ENCODE results near the gene SULT6B1.
"Not testable (repeated sequence)": the region's sequence is repeated elsewhere in the genome, so short reads cannot be mapped to it uniquely, and the experiment has no call there.

The SULT6B1 gene, protein sequence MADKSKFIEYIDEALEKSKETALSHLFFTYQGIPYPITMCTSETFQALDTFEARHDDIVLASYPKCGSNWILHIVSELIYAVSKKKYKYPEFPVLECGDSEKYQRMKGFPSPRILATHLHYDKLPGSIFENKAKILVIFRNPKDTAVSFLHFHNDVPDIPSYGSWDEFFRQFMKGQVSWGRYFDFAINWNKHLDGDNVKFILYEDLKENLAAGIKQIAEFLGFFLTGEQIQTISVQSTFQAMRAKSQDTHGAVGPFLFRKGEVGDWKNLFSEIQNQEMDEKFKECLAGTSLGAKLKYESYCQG

DNA sequence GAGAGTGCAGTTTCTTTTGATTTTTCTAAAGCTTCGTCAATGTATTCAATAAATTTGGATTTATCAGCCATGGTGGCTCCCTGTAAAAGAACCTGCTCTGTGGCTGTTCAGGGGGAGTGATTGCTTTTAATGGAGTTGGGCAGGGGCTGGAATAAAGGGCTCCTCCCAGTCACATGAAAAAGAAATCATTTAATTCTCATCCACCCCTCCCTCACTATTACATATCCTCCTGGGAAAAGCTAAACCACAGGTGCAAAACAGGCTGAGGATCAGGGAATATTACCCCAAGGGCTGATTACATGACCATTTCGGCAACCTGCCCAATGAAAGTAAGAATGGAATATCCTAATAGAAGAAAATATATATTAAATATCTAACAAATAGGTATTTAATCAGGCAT is at the start of gene SULT6B1:
SULT6B1 (minus strand) TSS at position 101 of the 400 bp plus-strand sequence; CDS start at position 71, 30 bp downstream.
- ATAC-seq (replicated peaks; ENCODE audit: extremely low read depth, poor library complexity, severe bottlenecking) (no peak), DNase-seq (ENCODE audit: low spot score in 2 of 2) (no peak)
- H3K4me3 Mint-ChIP-seq = no peak within 1 kb of the TSS
- no peaks in the 10 kb centered on the region for H3K9me3 Mint-ChIP-seq
- no peaks in the 10 kb centered on the region for H3K36me3 Mint-ChIP-seq (ENCODE audit: insufficient read depth)
- H3K4me1 Mint-ChIP-seq = no peaks in the 10 kb centered on the region
- H3K27ac Mint-ChIP-seq (ENCODE audit: low read depth) = no peak within 1 kb of the TSS
- no peaks in the 10 kb centered on the region for H3K27me3 Mint-ChIP-seq

DNA sequence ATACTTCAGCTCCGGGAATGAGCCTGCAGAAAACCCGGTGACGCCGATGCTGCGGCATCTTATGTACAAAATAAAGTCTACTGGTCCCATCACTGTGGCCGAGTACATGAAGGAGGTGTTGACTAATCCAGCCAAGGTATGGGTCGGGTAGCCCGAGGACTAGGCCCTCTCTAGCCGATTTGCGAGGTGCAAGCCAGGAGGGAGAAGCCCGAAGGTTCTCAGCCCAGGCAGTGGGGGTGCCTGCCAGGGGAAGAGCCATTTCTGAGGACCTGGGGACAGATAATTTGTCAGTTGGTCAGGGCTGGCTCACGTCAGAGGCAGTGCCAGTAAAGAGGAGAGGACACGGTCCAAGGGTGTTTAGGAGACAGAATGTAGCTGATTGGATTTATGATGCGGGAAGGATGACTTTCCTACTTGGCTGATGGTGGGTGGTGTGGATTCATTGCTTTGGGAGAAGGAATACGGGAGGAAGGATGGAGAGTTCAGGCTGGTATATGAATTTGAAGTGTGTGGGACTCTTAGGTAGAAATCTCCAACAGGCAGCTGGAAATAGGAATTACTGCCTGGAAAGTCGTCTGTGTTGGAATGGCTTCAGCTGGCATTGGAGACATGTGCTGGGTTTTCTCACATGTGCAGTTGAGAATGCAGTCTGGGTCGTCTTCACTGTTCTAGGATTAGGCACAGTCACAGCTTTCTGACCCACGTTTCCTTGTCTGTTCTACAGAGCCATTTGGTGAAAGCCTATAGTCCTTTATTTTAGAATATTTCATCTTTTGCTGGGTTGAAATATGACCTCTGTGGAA is 43.9 kb upstream of the SULT6B1 start:
- Mint-ChIP-seq H3K4me3 (no peak overlapping the region), H3K27ac (ENCODE audit: low read depth) (no peak overlapping the region), H3K4me1 (peaks cover 31% of the 10 kb centered on the region), H3K9me3 (no peaks in the 10 kb centered on the region), H3K27me3 (no peaks in the 10 kb centered on the region), H3K36me3 (ENCODE audit: insufficient read depth) (peaks cover 21% of the 10 kb centered on the region)
- DNase-seq (ENCODE audit: low spot score in 2 of 2) (no peak), ATAC-seq (replicated peaks; ENCODE audit: extremely low read depth, poor library complexity, severe bottlenecking) (peak; percentile 5)

DNA sequence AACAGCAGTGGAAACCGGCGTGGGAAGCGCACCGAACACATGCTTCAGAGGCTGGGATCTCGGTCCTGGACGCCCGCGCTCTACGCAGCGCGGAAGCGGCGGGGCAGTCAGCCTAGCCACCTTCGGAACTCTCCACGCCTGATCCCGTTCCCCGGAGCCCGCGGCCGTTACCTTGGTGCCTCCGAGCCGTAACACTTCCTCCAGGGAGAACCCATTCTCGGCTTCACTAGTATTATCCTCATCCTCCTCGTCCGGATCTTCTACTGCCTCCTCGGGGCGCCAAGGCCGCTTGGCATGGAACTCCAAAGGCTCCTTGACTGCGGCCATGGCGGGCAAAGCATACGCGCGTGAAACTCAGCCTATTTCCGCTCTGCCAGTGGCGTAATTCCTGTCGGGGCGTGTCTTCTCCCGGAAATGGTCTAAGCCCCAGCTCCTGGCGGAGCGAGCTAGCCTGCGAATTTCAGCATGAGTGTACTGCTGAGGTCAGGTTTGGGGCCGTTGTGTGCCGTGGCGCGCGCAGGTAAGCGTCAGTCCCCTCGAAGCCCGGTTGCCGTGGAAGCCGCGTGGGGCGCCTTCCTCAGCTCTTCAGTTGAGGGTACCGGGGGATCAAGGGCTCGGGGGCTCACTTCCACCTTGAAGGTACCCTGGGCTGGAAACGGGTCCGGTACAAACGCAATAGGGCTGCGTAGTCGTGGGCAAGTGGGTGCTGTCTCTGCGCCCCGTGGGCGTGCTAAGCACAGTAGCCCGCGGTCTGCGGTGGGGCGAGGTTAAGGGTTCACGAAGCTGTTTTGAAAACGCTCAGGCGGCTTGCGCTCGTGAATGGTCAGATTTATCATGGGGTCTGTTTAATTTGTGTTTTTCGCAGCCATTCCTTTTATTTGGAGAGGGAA is 43.0 kb upstream of the SULT6B1 start, which contains the start of the genes CEBPZ and NDUFAF7:
CEBPZ (minus strand) TSS at position 356 of the 890 bp plus-strand sequence; CDS start at position 327, 29 bp downstream.
NDUFAF7 (plus strand) TSS at position 418 of the 890 bp plus-strand sequence; CDS start at position 466, 48 bp downstream.
- Mint-ChIP-seq H3K4me3 (no peak within 1 kb of the TSS), H3K9me3 (no peaks in the 10 kb centered on the region), H3K36me3 (ENCODE audit: insufficient read depth) (peaks cover 22% of the 10 kb centered on the region), H3K27ac (ENCODE audit: low read depth) (no peak within 1 kb of the TSS), H3K4me1 (peaks cover 35% of the 10 kb centered on the region), H3K27me3 (no peaks in the 10 kb centered on the region)
- ATAC-seq (replicated peaks; ENCODE audit: extremely low read depth, poor library complexity, severe bottlenecking) (peak; percentile 91), DNase-seq (ENCODE audit: low spot score in 2 of 2) (peak; percentile 76 to 79)

DNA sequence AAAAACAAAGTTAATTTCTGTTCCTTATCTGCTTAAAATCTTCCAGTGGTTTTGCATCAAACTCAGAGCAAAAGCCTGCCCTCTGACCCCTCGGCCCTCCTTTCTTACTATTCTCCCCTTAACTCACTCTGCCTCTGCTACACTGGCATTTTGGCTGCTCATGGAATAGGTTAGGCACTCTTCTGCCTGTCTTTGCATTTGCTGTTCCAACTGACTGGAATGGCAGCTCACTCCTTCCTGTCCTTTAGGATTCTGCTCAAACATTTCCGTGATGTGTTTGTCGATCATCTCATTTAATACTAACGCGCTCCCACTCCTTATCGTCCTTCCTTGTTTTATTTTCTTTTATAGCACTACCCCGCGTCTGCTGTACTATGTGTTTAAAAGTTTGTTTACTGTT is 42.1 kb upstream of the SULT6B1 start:
- ATAC-seq (replicated peaks; ENCODE audit: extremely low read depth, poor library complexity, severe bottlenecking) (no peak), DNase-seq (ENCODE audit: low spot score in 2 of 2) (no peak)
- Mint-ChIP-seq H3K4me1 (peaks cover 36% of the 10 kb centered on the region), H3K36me3 (ENCODE audit: insufficient read depth) (peaks cover 18% of the 10 kb centered on the region), H3K4me3 (no peak overlapping the region), H3K27me3 (no peaks in the 10 kb centered on the region), H3K27ac (ENCODE audit: low read depth) (no peak overlapping the region), H3K9me3 (no peaks in the 10 kb centered on the region)

DNA sequence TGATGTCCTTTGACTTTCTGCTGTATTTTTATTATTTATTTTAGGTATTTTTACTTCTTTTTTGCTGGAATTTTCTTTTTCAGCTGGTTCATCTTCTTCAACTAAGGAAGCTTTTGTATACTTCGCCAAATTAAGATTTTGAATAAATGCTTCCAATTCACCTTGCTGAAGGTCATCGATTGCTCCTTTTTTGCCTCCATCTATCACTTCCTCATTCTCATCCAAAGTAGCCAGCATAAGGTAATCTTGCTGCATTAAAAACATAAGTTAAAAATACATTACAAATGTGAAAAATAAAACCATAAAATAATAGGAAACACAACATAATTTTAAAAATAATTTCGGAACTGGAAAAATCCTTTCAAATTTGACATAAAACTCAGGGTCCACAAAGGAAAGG is 40.3 kb upstream of the SULT6B1 start:
- H3K27ac Mint-ChIP-seq (ENCODE audit: low read depth) = no peak overlapping the region
- H3K9me3 Mint-ChIP-seq = no peaks in the 10 kb centered on the region

DNA sequence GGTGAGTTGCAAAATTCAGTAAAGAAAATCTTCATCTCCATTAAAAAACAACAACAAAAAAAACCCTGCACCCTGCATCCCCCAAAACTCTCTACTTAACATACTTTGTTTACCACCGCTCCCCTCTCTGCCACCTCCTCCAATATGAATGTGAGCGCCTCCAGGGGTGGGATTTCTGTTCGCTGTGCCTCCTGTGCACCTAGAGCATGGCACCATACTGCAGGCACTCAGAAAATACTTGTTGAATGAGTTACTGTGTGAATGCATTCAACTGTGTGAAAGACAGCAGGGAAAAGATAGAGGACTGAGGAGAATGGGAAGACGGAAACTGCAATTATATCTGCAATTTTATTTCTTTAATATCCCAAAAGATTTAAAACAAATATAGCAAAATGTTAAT is 38.4 kb upstream of the SULT6B1 start:
- H3K27me3 Mint-ChIP-seq = no peaks in the 10 kb centered on the region
- H3K4me1 Mint-ChIP-seq = peaks cover 48% of the 10 kb centered on the region
- no peak for ATAC-seq (replicated peaks; ENCODE audit: extremely low read depth, poor library complexity, severe bottlenecking)
- H3K36me3 Mint-ChIP-seq (ENCODE audit: insufficient read depth) = peaks cover 31% of the 10 kb centered on the region
- H3K27ac Mint-ChIP-seq (ENCODE audit: low read depth) = no peak overlapping the region
- no peak overlapping the region for H3K4me3 Mint-ChIP-seq
- H3K9me3 Mint-ChIP-seq = no peaks in the 10 kb centered on the region
- DNase-seq (ENCODE audit: low spot score in 2 of 2) = no peak

More for the DNA sequence above, 40.3 kb upstream of the SULT6B1 start:
- peaks cover 20% of the 10 kb centered on the region for H3K36me3 Mint-ChIP-seq (ENCODE audit: insufficient read depth)
- peaks cover 40% of the 10 kb centered on the region for H3K4me1 Mint-ChIP-seq
- no peak for DNase-seq (ENCODE audit: low spot score in 2 of 2)
- ATAC-seq (replicated peaks; ENCODE audit: extremely low read depth, poor library complexity, severe bottlenecking) = no peak
- no peak overlapping the region for H3K4me3 Mint-ChIP-seq
- no peaks in the 10 kb centered on the region for H3K27me3 Mint-ChIP-seq

DNA sequence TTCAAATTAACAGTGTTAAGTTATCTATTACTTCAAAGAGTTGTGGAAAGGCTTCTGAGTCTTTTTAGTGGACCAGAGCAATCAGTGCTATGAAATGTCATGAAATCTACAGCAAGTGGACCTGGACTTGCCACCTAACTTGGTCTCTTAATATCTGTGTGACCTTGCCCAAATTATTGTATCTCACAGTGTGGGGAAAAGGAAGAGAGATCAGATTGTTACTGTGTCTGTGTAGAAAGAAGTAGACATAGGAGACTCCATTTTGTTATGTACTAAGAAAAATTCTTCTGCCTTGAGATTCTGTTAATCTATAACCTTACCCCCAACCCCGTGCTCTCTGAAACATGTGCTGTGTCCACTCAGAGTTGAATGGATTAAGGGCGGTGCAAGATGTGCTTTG is 36.7 kb upstream of the SULT6B1 start:
- not testable (repeated sequence) for H3K27ac Mint-ChIP-seq (ENCODE audit: low read depth); H3K27me3 Mint-ChIP-seq; DNase-seq (ENCODE audit: low spot score in 2 of 2); ATAC-seq (replicated peaks; ENCODE audit: extremely low read depth, poor library complexity, severe bottlenecking); H3K4me3 Mint-ChIP-seq; H3K9me3 Mint-ChIP-seq
- Mint-ChIP-seq H3K36me3 (ENCODE audit: insufficient read depth) (peaks cover 44% of the 10 kb centered on the region), H3K4me1 (peaks cover 48% of the 10 kb centered on the region)

DNA sequence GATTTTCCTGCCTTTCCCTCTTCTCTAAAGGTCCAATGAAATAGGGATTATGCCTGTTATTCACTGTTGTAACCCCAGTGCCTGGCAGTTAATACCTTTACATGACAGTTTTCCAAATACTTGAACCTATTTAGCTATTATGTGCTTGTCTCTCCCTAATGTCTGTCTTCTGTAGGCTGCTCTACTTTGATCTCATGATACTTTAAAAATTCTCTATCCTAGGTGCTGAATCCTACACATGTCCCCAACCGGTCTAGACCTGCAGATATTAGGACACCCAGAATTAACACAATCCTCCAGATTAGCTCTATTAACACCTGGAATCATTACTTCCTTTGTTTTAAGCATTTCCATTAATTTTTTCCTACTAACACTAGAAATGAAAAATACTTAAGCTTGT is 35.6 kb upstream of the SULT6B1 start:
- DNase-seq (ENCODE audit: low spot score in 2 of 2) (no peak), ATAC-seq (replicated peaks; ENCODE audit: extremely low read depth, poor library complexity, severe bottlenecking) (no peak)
- Mint-ChIP-seq H3K4me3 (no peak overlapping the region), H3K36me3 (ENCODE audit: insufficient read depth) (peaks cover 47% of the 10 kb centered on the region), H3K27me3 (no peaks in the 10 kb centered on the region), H3K9me3 (no peaks in the 10 kb centered on the region), H3K27ac (ENCODE audit: low read depth) (no peak overlapping the region), H3K4me1 (peaks cover 43% of the 10 kb centered on the region)

DNA sequence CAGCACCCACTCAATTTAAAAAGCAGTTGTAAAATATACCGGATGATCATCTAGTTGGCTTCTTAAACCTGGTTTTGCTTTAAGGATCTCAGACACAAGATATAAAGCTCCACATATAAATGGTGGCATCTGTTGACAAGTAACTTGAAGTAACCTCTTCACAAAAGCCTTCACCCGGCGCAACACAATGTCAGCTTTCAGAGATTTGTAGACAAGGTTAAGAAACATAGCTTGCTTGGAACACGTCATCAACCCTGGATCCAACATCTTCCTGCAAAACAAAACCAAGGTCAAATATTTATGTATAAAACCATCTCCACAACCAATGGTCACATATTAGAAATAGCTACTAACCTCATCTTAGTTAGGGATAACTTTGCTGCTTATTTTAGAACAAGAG is 34.7 kb upstream of the SULT6B1 start:
- no peaks in the 10 kb centered on the region for H3K9me3 Mint-ChIP-seq
- H3K4me1 Mint-ChIP-seq = peaks cover 38% of the 10 kb centered on the region
- H3K27me3 Mint-ChIP-seq = no peaks in the 10 kb centered on the region
- DNase-seq (ENCODE audit: low spot score in 2 of 2) = no peak
- no peak for ATAC-seq (replicated peaks; ENCODE audit: extremely low read depth, poor library complexity, severe bottlenecking)
- no peak overlapping the region for H3K4me3 Mint-ChIP-seq
- peaks cover 51% of the 10 kb centered on the region for H3K36me3 Mint-ChIP-seq (ENCODE audit: insufficient read depth)
- H3K27ac Mint-ChIP-seq (ENCODE audit: low read depth) = no peak overlapping the region

DNA sequence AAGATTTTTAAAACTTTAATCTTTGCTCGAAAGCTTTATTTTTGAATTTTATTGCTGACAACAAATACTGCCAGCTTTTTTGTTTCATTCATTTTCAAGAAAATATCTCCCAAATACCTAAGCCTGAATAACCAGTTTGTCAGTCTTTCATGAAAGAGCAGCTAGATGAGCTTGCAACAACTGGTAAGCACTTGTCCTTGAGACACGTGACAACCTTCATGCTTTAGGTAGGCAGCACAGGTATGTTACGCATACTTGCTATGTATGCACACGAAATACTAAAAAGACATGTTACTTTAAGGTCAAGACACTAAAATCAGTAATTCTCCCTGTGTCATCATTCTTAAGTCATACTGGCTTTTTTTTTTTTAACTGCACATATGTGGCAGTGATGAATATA is 30.6 kb upstream of the SULT6B1 start:
- Mint-ChIP-seq H3K4me3 (no peak overlapping the region), H3K36me3 (ENCODE audit: insufficient read depth) (peaks cover 56% of the 10 kb centered on the region), H3K9me3 (no peaks in the 10 kb centered on the region), H3K4me1 (peaks cover 11% of the 10 kb centered on the region), H3K27me3 (no peaks in the 10 kb centered on the region), H3K27ac (ENCODE audit: low read depth) (no peak overlapping the region)
- ATAC-seq (replicated peaks; ENCODE audit: extremely low read depth, poor library complexity, severe bottlenecking) (no peak), DNase-seq (ENCODE audit: low spot score in 2 of 2) (no peak)

DNA sequence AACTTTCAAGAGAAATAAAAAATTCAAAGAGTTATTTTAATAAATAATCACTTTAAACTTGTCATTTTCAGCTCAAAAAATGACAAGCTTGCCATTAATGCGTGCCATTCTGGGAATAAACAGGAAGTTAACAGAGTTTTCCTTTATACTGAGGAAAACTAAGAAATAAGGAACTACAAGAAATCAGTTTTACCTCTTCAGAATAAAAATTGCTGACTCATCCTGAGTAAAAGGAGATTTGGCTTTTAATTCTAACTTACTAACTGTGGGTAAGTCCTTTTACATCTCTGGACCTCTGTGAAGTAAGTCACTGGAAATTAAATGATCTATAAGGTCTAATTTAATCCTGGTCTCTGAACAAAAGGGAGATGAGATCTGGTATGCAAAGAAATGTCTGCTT is 26.8 kb upstream of the SULT6B1 start:
- Mint-ChIP-seq H3K27me3 (no peaks in the 10 kb centered on the region), H3K27ac (ENCODE audit: low read depth) (no peak overlapping the region), H3K36me3 (ENCODE audit: insufficient read depth) (peaks cover 63% of the 10 kb centered on the region), H3K4me1 (no peaks in the 10 kb centered on the region), H3K9me3 (no peaks in the 10 kb centered on the region), H3K4me3 (no peak overlapping the region)
- DNase-seq (ENCODE audit: low spot score in 2 of 2) (no peak), ATAC-seq (replicated peaks; ENCODE audit: extremely low read depth, poor library complexity, severe bottlenecking) (no peak)

DNA sequence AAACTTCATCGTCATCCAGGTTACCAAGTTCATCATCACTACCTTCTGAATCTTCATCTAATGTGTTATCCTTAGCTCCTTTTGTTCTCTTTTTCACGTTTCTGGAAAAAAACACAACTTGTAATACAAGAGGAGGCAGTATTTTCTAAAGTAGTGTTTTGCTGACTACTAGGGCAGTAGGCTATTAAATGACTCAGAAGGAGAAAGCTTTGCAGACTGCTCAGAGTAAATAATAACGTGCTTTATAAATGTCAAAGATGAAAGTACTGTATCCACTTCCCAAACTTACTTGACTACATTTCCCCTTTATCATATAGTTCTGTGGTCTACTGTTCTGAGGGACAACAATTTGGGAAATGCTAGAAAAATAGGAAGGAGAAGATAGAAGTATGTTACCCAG is 23.5 kb upstream of the SULT6B1 start:
- DNase-seq (ENCODE audit: low spot score in 2 of 2) = no peak
- Mint-ChIP-seq H3K4me1 (peaks cover 11% of the 10 kb centered on the region), H3K36me3 (ENCODE audit: insufficient read depth) (peaks cover 72% of the 10 kb centered on the region), H3K27me3 (no peaks in the 10 kb centered on the region), H3K9me3 (peaks cover 9% of the 10 kb centered on the region), H3K27ac (ENCODE audit: low read depth) (no peak overlapping the region), H3K4me3 (no peak overlapping the region)
- no peak for ATAC-seq (replicated peaks; ENCODE audit: extremely low read depth, poor library complexity, severe bottlenecking)

Data from central memory CD8-positive, alpha-beta T cell (primary cell).